ENCODE results near the gene KIRREL3.

Gene KIRREL3

DNA sequence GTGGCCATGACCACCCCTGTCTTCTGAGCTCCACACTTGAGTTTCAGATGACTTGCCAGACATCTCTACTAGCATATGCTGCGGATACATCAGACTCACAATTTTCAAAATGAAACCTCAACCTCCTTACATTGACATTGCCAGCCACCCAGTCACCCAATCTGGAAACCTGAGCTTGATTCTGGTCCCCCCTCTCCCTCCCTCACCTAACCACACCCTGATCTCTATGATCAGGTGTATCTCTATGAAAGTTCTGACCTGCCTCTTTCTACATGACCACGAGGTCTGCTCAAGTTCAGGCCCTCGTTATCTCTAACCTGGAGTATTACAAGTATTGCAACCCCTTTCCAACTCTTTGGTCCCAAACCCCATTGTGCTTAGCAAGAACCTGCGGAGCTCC is 254.1 kb downstream of the KIRREL3 start:
- in situ Hi-C loops (cut with MboI; ENCODE audit: low sequenced_read_pairs) = no loop called here

DNA sequence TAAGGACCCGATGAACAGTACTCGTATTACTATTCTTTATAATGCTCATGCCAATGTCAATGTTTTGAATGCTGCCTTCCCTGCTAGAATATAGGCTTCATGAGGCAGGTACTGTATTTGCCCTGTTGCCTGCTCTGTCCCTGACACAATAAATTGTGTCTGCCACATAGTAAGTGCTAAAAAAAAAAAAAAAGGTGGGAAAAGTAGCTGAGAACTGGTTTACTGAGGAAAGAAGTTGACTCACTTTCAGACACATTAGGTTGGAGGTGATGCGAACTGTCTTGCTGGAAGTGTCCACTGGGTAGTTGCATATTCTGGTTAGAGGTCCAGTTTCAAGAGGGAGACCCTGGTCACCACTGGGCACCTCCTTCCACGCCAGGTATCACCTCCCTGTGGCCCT is 255.9 kb downstream of the KIRREL3 start:
- in situ Hi-C loops (cut with MboI; ENCODE audit: low sequenced_read_pairs) = no loop called here

DNA sequence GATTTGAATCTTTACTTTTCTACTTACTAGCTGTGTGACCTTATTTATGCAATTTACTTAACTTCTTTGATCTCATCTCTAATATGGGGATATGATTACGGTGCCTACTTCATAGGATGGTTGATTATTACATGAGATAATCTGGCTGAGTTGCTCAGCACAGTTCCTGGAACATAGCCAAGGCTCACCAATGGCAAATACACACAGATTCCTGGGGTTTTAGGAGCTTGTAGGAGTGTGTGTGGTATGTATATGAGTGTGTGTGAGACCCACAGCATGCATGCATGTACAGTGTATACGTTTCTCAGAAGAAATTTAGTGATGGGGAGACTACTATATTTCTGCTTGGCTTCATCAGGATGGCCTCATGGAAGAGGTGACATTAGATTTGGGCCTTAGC is 256.9 kb downstream of the KIRREL3 start:
- in situ Hi-C loops (cut with MboI; ENCODE audit: low sequenced_read_pairs) = no loop called here

DNA sequence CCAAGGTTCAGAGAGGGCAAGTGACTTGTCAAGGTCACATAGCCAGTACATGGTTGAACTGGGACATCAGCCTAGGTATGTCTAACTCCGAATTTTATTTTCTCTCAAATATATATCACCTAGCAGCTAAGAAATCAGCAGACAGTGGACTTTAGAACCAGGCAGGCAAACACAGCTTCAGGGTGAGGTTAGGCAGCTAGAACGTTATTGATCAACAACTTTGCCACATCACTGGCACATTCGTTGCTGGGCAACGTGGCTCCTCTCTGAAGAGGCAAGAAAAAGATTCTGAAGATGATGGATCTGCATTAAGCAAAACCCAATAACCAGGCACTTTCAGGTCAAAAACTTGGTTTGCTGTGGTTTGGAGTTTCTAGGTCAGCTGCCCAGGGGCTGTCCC is 258.0 kb downstream of the KIRREL3 start:
- in situ Hi-C loops (cut with MboI; ENCODE audit: low sequenced_read_pairs) = no loop called here

DNA sequence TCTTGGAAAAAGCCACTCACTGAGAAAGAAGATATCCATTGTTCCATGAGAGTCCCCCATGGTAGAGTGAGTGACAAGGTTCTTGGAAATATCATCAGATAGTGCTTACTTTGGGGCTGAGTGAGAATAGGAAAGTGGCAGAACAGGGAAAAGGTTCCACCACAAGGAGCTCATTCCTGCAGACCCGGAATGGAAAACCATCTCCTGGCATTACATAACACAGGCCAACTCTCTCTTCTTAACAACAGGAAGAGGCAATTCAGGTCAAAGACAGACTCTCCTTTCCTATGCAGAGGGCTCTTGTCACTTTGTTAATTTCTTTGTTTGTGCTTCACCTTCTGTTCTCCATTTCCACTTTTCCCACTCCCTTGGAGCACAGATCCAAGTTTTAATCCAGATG is 259.7 kb downstream of the KIRREL3 start:
- in situ Hi-C loops (cut with MboI; ENCODE audit: low sequenced_read_pairs) = no loop called here

DNA sequence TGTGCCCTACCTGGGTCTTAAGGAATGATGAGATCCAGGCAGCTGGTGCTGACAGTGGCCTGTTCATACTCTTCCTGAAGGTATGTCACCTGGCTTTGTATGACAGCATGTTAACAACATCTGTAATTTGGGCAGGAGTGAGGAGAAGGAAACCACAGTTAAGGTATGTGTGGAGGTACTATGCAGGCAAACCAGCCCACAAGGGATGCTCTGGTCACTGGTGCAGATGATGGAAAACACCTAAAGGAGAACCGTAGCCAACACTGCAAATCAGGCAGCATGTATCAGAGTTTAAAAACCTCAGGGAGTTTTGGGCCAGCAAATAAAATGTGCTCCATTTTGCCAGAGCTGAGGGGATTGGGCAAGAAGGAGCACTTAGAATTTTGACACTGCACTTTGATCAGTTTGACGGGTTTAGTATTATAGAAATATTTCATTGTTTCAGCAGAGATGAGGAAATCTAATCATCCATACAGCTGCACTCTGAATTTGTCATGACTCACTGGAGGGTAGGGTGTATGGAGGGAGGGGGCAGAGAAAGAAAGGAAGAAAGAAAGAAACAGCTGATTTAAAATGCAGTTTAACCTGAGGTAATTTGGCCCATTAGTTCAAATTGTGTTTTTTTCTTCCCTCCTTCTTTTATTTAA is 260.9 kb downstream of the KIRREL3 start:
- in situ Hi-C loops (cut with MboI; ENCODE audit: low sequenced_read_pairs) = no loop called here

DNA sequence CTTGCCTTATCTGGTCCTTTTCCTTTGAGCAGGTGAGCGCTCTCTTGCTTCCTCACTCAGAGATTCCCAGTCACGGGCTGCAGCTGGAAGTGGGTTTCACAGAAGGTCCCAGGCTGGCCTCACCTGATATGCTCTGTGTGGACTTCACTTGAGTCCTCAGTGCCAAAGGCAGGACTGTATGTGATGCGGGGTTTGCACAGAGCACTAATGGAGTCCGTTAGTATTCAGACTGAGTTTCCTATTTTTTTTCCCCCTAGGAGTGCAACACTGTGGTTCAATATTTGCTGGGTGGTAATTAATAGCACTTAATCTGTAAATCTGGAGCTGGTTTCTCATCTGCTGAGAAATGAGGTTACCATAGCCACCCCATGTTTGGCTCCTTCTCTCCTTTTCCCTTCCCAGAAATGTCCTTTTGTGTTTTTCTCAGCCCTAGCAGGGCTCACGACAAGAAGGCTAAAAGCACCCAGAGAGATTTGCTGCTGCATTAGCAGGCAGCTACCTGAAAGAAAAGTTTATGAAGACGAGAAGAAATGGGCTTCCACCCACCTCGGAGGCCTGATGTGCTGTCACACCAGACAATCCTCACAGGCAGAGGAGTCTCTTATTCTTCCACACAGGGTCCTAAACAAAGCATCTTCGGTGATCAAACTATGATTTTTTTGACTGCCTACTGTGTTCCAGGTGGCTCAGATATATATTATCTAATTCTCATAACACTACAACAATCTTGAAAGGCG is 262.1 kb downstream of the KIRREL3 start:
- in situ Hi-C loops (cut with MboI; ENCODE audit: low sequenced_read_pairs) = no loop called here

DNA sequence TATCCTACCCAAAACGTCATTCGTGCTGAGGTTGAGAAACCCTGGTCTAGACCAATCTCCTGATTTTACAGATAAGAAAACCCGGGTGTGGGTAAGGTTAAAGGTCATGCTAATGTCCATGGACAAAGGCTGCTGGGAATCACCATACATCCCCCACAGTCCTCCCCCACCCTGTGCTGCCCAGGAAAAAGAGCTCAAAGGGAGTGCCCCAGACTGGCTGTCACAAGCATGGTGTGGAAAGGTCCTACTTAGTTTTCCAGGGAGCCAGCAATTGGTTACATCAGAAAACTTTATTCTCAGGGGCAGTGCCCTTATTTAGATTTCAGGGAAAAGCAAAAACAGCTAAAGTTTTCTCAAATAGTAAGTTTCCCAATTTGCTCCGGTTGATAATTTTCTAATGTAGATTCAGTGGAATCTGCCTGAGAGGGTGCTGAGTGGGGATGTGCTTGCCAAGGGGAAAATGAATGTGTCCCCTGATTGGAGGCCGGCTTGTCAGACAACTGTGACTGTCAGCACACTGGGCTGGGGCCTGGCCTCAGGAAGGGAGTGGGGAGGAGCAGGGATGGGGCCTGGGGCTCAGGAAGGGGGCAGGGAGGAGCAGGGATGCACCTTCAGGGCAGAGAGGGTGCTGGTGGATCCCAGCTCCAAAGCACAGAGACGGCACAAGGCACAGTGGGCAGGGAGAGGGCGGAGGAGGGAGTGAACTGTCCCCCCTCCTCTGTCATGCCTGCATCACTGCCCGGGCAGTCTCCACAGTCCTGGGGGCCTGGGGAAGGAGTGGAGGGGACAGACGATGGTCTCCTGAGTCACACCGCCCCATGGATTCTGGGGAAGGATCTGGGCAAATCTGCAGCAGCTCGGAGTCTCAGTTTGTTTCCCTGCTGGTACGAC is 263.6 kb downstream of the KIRREL3 start:
- in situ Hi-C loops (cut with MboI; ENCODE audit: low sequenced_read_pairs) = no loop called here

DNA sequence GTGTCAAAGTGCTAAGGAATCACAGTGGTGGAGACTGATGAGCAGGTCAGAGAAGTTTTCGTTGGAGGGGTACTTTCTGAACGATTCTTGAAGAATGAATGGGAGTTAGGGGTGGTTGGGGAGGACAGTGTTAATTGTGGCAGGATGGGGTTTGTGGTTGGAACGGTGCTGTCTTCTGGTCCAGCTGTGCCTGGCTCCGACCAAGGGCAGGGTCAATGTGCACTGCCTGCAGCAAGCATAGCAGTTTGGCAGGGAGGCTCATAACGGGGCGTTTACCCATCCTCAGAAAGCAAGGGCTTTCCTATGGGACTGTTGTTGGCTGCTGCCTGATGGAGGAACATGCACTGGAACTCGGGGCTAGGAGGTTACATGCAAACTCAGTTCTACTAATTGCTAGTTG is 265.8 kb downstream of the KIRREL3 start:
- in situ Hi-C loops (cut with MboI; ENCODE audit: low sequenced_read_pairs) = no loop called here

DNA sequence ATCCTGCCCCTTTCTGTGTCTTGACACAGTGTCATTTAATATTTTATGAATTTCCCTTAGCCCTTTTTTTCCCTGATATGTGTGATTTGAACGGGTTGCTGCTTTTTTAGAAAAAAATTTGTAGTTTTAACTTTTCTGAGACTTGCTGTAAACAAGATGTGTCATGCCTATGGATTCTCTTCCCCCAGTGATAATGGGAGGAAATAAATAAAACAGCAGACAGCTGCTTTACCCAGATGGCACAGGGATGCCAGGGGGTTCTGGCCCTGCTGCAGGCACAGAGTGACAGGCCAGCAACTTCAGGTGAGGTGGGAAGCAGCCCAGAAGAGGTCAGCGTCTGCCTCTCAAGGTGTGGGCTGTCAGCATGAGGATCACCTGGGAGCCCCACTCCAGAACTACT is 266.9 kb downstream of the KIRREL3 start:
- in situ Hi-C loops (cut with MboI; ENCODE audit: low sequenced_read_pairs) = no loop called here

DNA sequence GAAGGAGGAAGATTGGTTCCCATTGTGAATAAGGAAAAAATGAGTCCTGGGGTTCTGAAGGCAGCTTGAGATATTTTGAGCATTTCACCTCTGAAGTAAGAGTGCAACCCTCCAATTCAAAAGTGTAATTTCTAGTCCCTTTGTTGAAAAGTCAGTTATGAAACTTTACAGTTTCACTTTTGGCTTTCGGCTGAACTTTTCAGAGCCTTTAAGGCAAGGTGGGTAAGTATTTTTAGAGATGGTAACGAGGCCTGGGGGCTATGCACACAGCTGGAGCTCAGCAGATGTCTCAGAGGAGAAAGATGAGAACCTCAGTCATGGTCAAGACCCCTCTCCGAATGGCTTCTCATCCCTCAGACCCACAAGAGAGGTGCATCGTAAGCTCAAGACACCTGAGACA is 267.6 kb downstream of the KIRREL3 start:
- in situ Hi-C loops (cut with MboI; ENCODE audit: low sequenced_read_pairs) = no loop called here

DNA sequence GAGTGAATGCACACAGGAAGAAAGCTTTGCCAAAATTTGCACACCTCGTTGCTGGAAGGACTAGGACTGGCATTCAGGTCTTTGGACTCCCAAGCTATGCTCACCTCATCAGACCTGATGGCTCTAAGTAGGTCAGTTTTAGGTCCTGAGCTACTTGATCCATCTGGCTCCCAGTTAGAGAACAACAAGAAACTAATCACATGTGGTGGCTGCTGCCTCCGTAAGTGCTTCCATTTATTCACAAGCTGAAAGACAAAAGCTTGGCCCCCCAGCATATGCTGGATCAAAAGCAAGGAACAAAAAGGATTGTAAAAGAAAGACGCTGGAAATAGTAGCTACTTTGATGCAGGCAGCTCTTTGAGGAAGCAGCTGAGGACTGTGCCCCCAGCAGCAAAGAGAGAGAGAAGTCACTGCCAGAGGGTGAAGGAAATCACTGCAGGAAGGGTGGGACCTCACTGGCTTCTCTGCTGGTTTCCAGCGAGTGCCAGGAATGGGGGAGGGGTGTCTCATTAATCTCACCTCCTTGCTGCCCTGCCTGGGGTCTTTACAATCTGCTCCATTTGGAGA is 268.9 kb downstream of the KIRREL3 start:
- in situ Hi-C loops (cut with MboI; ENCODE audit: low sequenced_read_pairs) = no loop called here

DNA sequence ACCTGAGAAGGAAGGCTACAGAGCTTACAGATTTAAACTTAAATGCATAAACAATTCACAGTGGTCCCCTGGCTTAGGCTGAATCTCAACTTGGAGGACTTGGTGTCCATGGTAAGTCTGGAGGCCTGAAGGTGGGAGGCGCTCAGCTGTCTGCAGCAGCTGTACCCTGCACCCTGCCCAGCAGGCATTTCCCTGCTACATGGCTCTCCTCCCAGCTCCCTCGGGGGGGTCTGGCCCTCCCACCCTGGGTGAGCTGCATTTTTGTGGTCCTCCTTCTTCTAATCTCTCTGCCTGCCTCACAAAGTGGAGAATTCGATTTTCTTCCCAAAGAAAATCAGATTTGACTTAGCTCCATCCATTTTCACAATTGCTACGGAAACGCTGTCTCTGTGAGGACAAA is 273.2 kb downstream of the KIRREL3 start:
- in situ Hi-C loops (cut with MboI; ENCODE audit: low sequenced_read_pairs) = no loop called here

DNA sequence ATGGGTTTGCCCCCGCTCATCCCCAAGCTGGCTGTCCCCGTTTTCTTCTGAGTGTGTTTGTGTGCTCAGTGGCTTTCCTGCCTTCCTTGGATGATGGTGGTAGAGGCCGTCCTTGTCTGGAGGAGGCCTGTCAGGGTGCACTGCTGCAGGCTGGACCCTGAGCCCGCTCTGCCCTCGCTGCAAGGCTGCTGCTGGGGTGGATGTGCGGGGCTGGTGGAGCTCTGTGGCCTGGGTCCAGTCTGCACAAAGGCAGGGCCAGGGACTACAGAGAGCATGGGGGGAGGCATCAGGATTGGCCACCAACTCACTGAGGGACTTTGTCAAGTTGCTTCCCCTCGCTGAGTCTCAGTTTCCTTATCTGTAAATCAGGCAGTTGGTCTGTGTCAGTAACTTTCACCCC is 275.0 kb downstream of the KIRREL3 start:
- in situ Hi-C loops (cut with MboI; ENCODE audit: low sequenced_read_pairs) = no loop called here

DNA sequence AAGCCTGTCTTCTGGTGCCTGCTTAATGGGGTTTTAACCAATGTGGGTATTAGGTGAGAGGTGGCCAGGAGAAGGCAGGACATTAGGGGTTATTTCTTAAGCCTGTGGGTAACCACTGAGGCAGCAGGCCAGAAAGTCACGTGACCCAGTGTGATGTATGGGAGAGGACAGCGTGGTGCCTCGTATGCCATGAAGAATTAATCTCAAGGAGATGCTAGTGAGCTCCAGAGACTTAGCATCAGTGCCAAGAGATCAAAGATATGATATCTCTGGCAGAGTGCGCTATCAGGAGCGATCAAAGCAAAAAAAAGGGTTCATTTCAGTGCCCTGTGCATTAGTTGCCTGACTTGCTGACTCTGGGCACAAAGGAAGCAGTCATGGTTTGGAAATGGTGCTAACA is 275.5 kb downstream of the KIRREL3 start:
- in situ Hi-C loops (cut with MboI; ENCODE audit: low sequenced_read_pairs) = no loop called here

DNA sequence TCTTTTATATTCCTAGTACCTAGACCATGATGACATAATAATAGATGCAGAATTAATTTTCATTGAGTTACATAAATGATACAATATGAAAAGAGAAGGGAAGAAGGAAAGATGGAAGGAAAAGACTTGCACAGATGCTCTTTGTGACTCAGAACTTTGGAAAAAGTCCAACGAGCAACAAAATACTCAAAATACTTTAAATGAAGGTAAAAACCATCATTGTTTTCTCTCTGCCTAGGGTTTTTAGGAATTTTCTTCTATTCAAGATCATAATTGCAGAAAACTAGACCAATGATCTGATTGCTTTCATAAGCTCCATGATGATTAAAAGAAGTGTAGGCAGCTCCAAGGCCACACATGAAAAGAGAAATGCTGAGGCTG is 276.9 kb downstream of the KIRREL3 start:
- in situ Hi-C loops (cut with MboI; ENCODE audit: low sequenced_read_pairs) = no loop called here

DNA sequence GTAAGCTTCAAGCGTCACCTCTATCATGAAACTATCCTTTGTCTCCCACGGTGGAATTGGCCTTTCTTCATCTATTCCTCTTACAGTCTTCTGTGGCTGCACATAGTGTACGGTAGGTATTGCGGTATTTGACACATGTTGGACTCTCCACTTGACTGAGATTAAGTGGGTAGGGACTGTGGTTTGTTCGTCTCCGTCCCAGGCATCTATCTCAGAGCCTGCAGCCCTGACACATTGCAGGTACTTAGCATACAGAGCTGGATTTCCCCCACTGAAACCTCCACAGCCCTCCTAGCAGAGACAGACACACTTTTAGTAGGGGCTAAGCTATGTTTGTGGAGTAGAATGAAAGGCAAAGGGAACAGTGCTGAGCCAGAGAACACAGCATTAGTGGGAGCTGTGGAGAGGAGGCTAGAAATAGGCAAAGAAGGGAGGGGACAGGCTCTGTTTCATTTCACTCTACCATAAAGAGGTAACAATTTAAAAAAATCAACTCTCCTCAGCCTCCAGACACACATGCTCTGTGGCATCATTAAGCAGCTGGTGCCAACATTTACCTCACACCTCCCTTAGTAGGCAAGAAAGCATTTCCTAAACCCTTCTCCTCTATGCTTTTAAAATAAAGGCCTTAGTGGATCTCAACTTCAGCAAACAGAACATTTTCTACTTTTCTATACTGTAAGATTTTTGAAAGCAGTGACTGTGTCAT is 277.5 kb downstream of the KIRREL3 start:
- in situ Hi-C loops (cut with MboI; ENCODE audit: low sequenced_read_pairs) = no loop called here

DNA sequence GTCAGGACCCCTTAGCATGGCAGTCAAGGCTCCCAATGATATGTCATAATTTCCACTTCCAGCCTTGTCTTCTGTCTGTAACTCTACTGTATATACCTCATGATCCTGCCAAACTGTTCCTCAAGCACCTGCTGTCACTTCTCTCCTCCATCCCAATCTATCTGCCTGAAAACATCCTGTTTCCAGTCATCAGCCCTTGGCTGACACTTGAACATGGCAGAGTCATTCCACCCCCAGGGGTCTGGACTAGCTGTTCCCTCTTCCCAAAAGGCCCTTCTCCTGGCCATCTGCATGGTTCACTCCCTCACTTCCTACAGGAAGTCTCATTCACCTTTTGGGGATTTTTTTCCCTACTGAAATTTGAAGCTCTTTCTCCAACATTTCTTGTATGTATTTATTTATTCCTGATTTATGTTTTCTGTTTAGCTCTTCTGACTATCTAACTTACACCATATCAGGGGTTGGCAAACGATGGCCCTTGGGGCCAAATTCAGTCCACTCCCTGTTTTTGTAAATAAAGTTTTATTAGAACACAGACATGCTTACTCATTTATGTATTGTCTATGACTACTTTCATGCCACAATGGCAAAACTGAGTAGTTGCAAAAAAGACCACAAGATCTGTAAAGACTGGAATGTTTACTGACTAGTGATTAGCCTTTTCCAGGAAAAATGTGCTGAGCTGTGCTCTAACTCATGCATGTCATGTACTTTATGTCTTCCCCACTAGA is 278.4 kb downstream of the KIRREL3 start:
- in situ Hi-C loops (cut with MboI; ENCODE audit: low sequenced_read_pairs) = no loop called here

DNA sequence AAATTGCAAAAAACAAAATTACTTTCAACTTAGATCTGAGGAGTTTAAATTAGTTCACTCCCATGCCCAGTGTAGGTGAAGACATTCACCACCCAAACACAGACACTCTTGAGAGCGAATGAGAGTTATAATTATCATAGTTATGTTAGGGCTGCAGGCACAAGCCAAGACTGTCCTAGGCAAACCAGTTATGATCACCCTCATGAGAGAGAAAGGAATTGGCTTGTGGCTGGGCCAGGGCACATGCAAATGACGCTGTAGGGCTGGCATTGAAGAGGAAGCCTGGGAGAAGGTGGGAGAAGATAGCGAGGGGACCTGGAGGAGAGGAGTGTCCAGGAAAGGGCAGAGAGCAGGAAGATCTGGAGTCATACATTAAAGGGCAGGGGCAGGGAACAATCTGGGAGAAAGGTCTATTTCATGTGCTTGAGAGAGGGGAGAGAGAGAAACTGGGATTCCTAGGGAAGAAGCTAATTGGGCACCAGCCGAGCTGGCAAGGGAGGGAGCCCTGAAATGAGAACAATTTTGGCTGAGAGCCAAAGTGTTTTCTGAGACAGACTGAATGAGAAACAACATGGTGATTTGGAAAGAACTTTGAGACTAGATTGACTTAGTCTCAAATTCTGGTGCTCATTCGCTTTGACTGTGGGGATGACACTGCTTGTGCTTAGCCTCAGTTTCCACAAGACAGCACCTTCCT is 279.9 kb downstream of the KIRREL3 start:
- in situ Hi-C loops (cut with MboI; ENCODE audit: low sequenced_read_pairs) = no loop called here

DNA sequence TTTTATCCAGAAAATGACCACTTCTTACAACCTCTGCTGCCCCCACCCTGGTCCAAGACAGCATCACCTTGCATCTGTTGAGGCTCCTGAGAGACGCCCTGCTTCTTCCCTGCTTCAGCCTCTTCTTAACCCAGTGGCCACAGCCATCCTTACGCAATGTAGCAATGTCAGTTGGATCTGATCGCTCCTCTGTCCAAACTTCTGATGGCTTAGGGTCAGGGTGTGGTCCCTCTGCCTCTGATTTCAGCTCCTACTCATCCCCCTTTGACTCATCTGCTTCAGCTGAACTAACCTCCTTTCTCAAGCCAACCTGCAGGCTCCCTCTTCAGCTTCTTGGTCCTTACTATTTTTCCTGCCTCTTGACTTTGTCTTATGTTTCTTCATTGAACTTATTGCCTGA is 280.8 kb downstream of the KIRREL3 start:
- in situ Hi-C loops (cut with MboI; ENCODE audit: low sequenced_read_pairs) = no loop called here
